ENCODE measurements around the gene PGM2. TPM values are rescaled to one million over a fixed set of nuclear protein-coding genes. Genes with fewer than 3 reads are reported as not detected.

PGM2 gene
- polyA plus RNA-seq, 1 donor (not counting 4 experiments of a cell fraction or from before 2014, with no cell fraction given): 45.0 TPM

DNA sequence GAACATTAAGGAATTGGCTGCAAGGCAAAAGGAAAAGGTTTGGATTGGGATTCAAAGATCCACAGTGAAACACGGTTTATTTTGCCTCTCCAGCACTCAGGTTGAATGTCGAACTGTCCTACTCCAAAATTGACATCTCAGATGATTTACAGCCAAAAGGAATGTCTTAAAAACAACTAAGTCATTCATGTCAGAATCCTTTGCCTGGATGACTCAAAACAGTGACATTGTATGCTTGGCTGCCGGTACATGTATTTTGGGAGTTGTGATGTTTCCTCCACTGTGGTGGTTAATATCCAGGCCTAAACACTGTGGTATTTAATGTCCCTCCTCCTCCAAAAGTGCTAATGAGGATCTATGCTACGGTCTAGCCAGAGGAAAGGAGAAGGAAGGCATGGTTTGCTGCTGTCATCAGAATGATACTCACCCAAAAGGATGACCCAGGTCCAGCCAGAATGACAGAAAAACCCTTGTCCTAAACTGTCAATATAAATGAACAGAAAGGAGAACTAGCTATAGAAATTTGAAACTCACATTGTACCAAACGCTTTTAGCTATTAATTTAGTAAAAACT, 20.9 kb downstream of the PGM2 start:
- H3K27me3 ChIP-seq (ENCODE audit: control insufficient read depth, extremely low read depth, insufficient read depth, low read length): no peaks in the 10 kb centered on the region
- no peak overlapping the region for H3K4me2 ChIP-seq (ENCODE audit: control insufficient read depth, extremely low read depth, insufficient read depth, low read depth, low read length)
- DNase-seq (ENCODE audit: low read depth, low spot score) (no peak), FAIRE-seq (no peak)
- no peak overlapping the region for H2AFZ ChIP-seq (ENCODE audit: control insufficient read depth, low read length)
- H3K9ac ChIP-seq (ENCODE audit: control insufficient read depth, extremely low read depth, insufficient read depth, low read length): no peak overlapping the region
- H3K9me3 ChIP-seq (ENCODE audit: control insufficient read depth, low read depth, low read length): no peaks in the 10 kb centered on the region
- H3K36me3 ChIP-seq (ENCODE audit: control insufficient read depth in 2 of 2, extremely low read depth in 1 of 2, insufficient read depth in 2 of 2, low read length in 2 of 2): peaks cover 5 to 18% of the 10 kb centered on the region in 2 experiments
- no peaks in the 10 kb centered on the region for H3K79me2 ChIP-seq (ENCODE audit: control insufficient read depth, insufficient read depth, low read length)
- H3K27ac ChIP-seq (ENCODE audit: control insufficient read depth, insufficient read depth, low read length): no peak overlapping the region
- H3K9me1 ChIP-seq (ENCODE audit: control insufficient read depth, extremely low read depth, insufficient read depth, low read length): no peaks in the 10 kb centered on the region
- H3K4me3 ChIP-seq (ENCODE audit: control insufficient read depth in 2 of 3, extremely low read depth in 1 of 3, insufficient read depth in 2 of 3, low read depth in 1 of 3, low read length in 3 of 3): no peak overlapping the region
- H4K20me1 ChIP-seq (ENCODE audit: control insufficient read depth, extremely low read depth, insufficient read depth, low read length): no peaks in the 10 kb centered on the region
- dilution Hi-C loops (cut with MboI; ENCODE audit: extremely low pct_ligation_motif_present, low sequenced_read_pairs): no loop called here
- TF ChIP-seq, protein P1, sequence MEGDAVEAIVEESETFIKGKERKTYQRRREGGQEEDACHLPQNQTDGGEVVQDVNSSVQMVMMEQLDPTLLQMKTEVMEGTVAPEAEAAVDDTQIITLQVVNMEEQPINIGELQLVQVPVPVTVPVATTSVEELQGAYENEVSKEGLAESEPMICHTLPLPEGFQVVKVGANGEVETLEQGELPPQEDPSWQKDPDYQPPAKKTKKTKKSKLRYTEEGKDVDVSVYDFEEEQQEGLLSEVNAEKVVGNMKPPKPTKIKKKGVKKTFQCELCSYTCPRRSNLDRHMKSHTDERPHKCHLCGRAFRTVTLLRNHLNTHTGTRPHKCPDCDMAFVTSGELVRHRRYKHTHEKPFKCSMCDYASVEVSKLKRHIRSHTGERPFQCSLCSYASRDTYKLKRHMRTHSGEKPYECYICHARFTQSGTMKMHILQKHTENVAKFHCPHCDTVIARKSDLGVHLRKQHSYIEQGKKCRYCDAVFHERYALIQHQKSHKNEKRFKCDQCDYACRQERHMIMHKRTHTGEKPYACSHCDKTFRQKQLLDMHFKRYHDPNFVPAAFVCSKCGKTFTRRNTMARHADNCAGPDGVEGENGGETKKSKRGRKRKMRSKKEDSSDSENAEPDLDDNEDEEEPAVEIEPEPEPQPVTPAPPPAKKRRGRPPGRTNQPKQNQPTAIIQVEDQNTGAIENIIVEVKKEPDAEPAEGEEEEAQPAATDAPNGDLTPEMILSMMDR (optimal IDR thresholded peaks at IDR 0.05 in 1 of 3, IDR thresholded peaks at IDR 0.05 in 1 of 3, conservative IDR thresholded peaks at IDR 0.05 in 1 of 3; ENCODE audit: extremely low read depth in 1 of 3, insufficient read depth in 2 of 3, low read length in 3 of 3): no peak
- no peak for TF ChIP-seq EZH2 (IDR thresholded peaks at IDR 0.05; ENCODE audit: low read length)
- no peaks in the 10 kb centered on the region for H3K4me1 ChIP-seq (ENCODE audit: control insufficient read depth, extremely low read depth, insufficient read depth, low read length)

DNA sequence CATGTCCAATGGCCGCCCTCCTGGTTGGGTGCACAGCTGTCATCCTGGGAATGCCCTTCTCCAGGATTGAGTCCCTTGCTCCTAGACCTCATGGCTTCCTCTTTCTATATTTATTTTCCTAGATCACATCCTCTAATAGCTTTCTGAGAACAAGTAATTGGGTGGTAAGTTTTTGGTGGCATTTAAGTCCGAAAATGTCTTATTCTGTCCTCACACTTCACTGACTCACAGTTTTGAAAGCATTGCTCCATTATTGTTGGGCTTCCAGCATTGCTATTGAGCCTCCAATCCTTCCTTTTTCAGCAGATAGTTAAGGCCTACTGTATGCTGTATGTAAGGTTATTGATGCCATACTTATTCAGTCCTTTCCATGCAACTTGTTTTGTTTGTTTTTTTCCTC, 25.9 kb downstream of the PGM2 start:
- no peak overlapping the region for H3K4me3 ChIP-seq (ENCODE audit: control insufficient read depth in 2 of 3, extremely low read depth in 1 of 3, insufficient read depth in 2 of 3, low read depth in 1 of 3, low read length in 3 of 3)
- no peaks in the 10 kb centered on the region for H3K9me1 ChIP-seq (ENCODE audit: control insufficient read depth, extremely low read depth, insufficient read depth, low read length)
- H3K9me3 ChIP-seq (ENCODE audit: control insufficient read depth, low read depth, low read length): no peaks in the 10 kb centered on the region
- FAIRE-seq: no peak
- no peaks in the 10 kb centered on the region for H4K20me1 ChIP-seq (ENCODE audit: control insufficient read depth, extremely low read depth, insufficient read depth, low read length)
- H3K36me3 ChIP-seq (ENCODE audit: control insufficient read depth in 2 of 2, extremely low read depth in 1 of 2, insufficient read depth in 2 of 2, low read length in 2 of 2): peaks cover 7 to 9% of the 10 kb centered on the region in 2 experiments
- dilution Hi-C loops (cut with MboI; ENCODE audit: extremely low pct_ligation_motif_present, low sequenced_read_pairs): no loop called here
- H3K27ac ChIP-seq (ENCODE audit: control insufficient read depth, insufficient read depth, low read length): no peak overlapping the region
- no peak overlapping the region for H2AFZ ChIP-seq (ENCODE audit: control insufficient read depth, low read length)
- H3K79me2 ChIP-seq (ENCODE audit: control insufficient read depth, insufficient read depth, low read length): no peaks in the 10 kb centered on the region
- DNase-seq (ENCODE audit: low read depth, low spot score): no peak
- H3K4me1 ChIP-seq (ENCODE audit: control insufficient read depth, extremely low read depth, insufficient read depth, low read length): no peaks in the 10 kb centered on the region
- TF ChIP-seq EZH2 (IDR thresholded peaks at IDR 0.05; ENCODE audit: low read length): no peak
- TF ChIP-seq, protein P1 (optimal IDR thresholded peaks at IDR 0.05 in 1 of 3, IDR thresholded peaks at IDR 0.05 in 1 of 3, conservative IDR thresholded peaks at IDR 0.05 in 1 of 3; ENCODE audit: extremely low read depth in 1 of 3, insufficient read depth in 2 of 3, low read length in 3 of 3): no peak
- no peak overlapping the region for H3K4me2 ChIP-seq (ENCODE audit: control insufficient read depth, extremely low read depth, insufficient read depth, low read depth, low read length)
- H3K27me3 ChIP-seq (ENCODE audit: control insufficient read depth, extremely low read depth, insufficient read depth, low read length): no peaks in the 10 kb centered on the region
- no peak overlapping the region for H3K9ac ChIP-seq (ENCODE audit: control insufficient read depth, extremely low read depth, insufficient read depth, low read length)
